Adrenal gland (tissue), 19 donors: Measurements from ENCODE around the gene C9orf40. TPM values are rescaled to one million over a fixed set of nuclear protein-coding genes. Genes with fewer than 3 reads are reported as not detected.
A peak's percentile ranks its signal among the peaks of the same experiment; 100 is the strongest.

Experiments
- DNase-seq, 7 donors: peaks; one replicate each; pipeline ENCODE4 v3.0.0-alpha.2; 2019 to 2020
- H3K27ac ChIP-seq, 5 donors: fragments of 200-600 bp; sonication (generic) in 4 of 5; 1 replicate in 3 of 5; 2 replicates in 2 of 5; pipeline versions ENCODE4 v1.5.1 to v1.8.0; 2016 to 2020; ENCODE audit warnings: mild to moderate bottlenecking in 1 of 5
- H3K27me3 ChIP-seq: fragments of 200-600 bp; 2 replicates; pipeline ENCODE4 v1.8.0; 2021
- H3K36me3 ChIP-seq, 2 donors: fragments of 200-600 bp; replicated peaks in 1 of 2; 1 replicate in 1 of 2; 2 replicates in 1 of 2; pipeline versions ENCODE4 v1.5.1 to v1.8.0; 2018 to 2022
- H3K4me1 ChIP-seq, 2 donors: fragments of 200-600 bp; replicated peaks in 1 of 2; 1 replicate in 1 of 2; 2 replicates in 1 of 2; pipeline versions ENCODE4 v1.5.1 to v1.8.0; 2018 to 2021
- H3K4me3 ChIP-seq, 4 donors: fragments of 200-600 bp; sonication (generic) in 3 of 4; one replicate each; pipeline ENCODE4 v1.5.1; 2016 to 2018
- H3K9me3 ChIP-seq, 3 donors: fragments of 200-600 bp; sonication (generic) in 1 of 3; replicated peaks in 1 of 3; 1 replicate in 2 of 3; 2 replicates in 1 of 3; pipeline versions ENCODE4 v1.5.1 to v1.8.0; 2016 to 2021
- CTCF ChIP-seq, 6 experiments: fragments of 450-650 bp in 4 of 6; fragments of 200-600 bp in 2 of 6; sonication (generic) in 1 of 6; IDR thresholded peaks; 1 replicate in 5 of 6; 2 replicates in 1 of 6; pipeline versions ENCODE4 v1.5.1 to v1.8.0; 2016 to 2021; ENCODE audit warnings: antibody characterized with exemption in 6 of 6, mild to moderate bottlenecking in 2 of 6, moderate library complexity in 1 of 6
- POLR2A ChIP-seq, 2 donors: fragments of 450-650 bp; IDR thresholded peaks; one replicate each; pipeline ENCODE4 v1.6.1; 2017; ENCODE audit warnings: antibody characterized with exemption in 2 of 2, mild to moderate bottlenecking in 2 of 2, moderate library complexity in 1 of 2
- WGBS, 4 donors: extraction: QIAGEN DNeasy Blood & Tissue Kit in 2 of 4; methylation state at CpG; one replicate each; pipeline versions ENCODE4 v1.1.5 to v1.1.7; 2013 to 2017; 5-methylcytosine and 5-hydroxymethylcytosine counted together
- intact Hi-C, 2 donors: fragments of 100-400 bp; cut with DNase I; formaldehyde crosslinking; loops; one replicate each; pipeline versions ENCODE4 v1.14.1 to v1.15.0; 2022 to 2023
- long read RNA-seq, 10 donors: library from polyadenylated mRNA in 3 of 10; unstranded in 2 of 10; stranded (forward) in 1 of 10; transcript quantifications; one replicate each; pipeline ENCODE4 v2.0.0 and lab custom pipeline, GENCODE V29; 2021 to 2026
- polyA plus RNA-seq, 3 donors: library from polyadenylated mRNA; stranded (reverse); fragments of 200-250 nt in 2 of 3; fragments of 350-450 nt in 1 of 3; fragmentation: Illumina TruSeq in 1 of 3; extraction: RNeasy Lipid Tissue Mini Kit (QIAGEN cat#74804) in 1 of 3; gene quantifications; one replicate each; pipeline ENCODE4 v1.2.3, GENCODE V29; 2013 to 2014
- total RNA-seq, 9 donors: library from RNA; depleted of rRNA in 4 of 9; stranded (reverse); fragments of >200 nt in 4 of 9; fragments of 120-200 nt in 1 of 9; fragmentation: NEBNext Ultra II Directional in 1 of 9; extraction: Animal tissue kit (Norgen Biotek cat#: 25700) in 1 of 9; gene quantifications; one replicate each; pipeline versions ENCODE4 v1.1.0 to v1.2.4, GENCODE V29; 2013 to 2023
- donor health status: healthy with polysubstance abuse.
- donor health status: Bipolar disorder and iron deficiency.
- donor health status: DM: yes; HTN: yes; CAD: no.
- donor health status: DM: no; HTN: no; CAD: no.
- donor health status: DM: no; HTN: no; CAD: no.
- donor health status: DM: yes; HTN: yes; CAD: no.

The C9orf40 gene
- total RNA-seq = 1 to 10 TPM; 1.4 to 4.6 (median 2.8) TPM
- 1 to 10 TPM; 1.4 to 2.6 (median 1.8) TPM for polyA plus RNA-seq
- long read RNA-seq, donor 1, partial matches to known transcripts = 0 of 4 reads
- long read RNA-seq, donor 1, other reads (novel, unspliced or antisense) = 0 of 4 reads
- long read RNA-seq, donor 2, partial matches to known transcripts = 0 of 2 reads
- long read RNA-seq, donor 2, other reads (novel, unspliced or antisense) = 0 of 2 reads
- long read RNA-seq, donor 3, partial matches to known transcripts = 5 of 7 reads
- long read RNA-seq, donor 3, other reads (novel, unspliced or antisense) = 0 of 7 reads
- long read RNA-seq, donor 4 = 0 reads
- long read RNA-seq, donor 5, transcript C9orf40-201 (2 exons, 2,327 nt) = major isoform, 10 of 10 reads
- long read RNA-seq, donor 5, partial matches to known transcripts = 0 of 10 reads
- long read RNA-seq, donor 5, other reads (novel, unspliced or antisense) = 0 of 10 reads
- long read RNA-seq, donor 6 = 0 reads
- long read RNA-seq, donor 7, transcript C9orf40-201 (2 exons, 2,327 nt) = major isoform, 5 of 5 reads
- long read RNA-seq, donor 7, partial matches to known transcripts = 0 of 5 reads
- long read RNA-seq, donor 7, other reads (novel, unspliced or antisense) = 0 of 5 reads
- long read RNA-seq, donor 8, partial matches to known transcripts = 0 of 3 reads
- long read RNA-seq, donor 8, other reads (novel, unspliced or antisense) = 0 of 3 reads
- long read RNA-seq, donor 9, partial matches to known transcripts = 0 of 2 reads
- long read RNA-seq, donor 9, other reads (novel, unspliced or antisense) = 0 of 2 reads
- long read RNA-seq, donor 10, partial matches to known transcripts = 0 of 3 reads
- long read RNA-seq, donor 10, other reads (novel, unspliced or antisense) = 0 of 3 reads

- TF ChIP-seq CTCF (IDR thresholded peaks at IDR 0.05) = peak; percentile 52 to 88 (median 79)
- peak in 1 of 2 donors; percentile 16 for TF ChIP-seq POLR2A (IDR thresholded peaks at IDR 0.05)
- H3K36me3 ChIP-seq = no peaks in the 10 kb centered on the region
- no peaks in the 10 kb centered on the region for H3K27me3 ChIP-seq
- intact Hi-C loops = no loop called here
- peak; percentile 89 to 95 (median 92) for DNase-seq
- 0 to 1% (median 0%) methylated on average over 11 to 125 of the region's 125 CpGs for WGBS, 4 donors
- H3K27ac ChIP-seq = peak within 1 kb of the TSS; percentile 72 to 97 (median 87)
- H3K9me3 ChIP-seq = no peaks in the 10 kb centered on the region
- H3K4me3 ChIP-seq = peak within 1 kb of the TSS; percentile 13 to 92 (median 68)
- no peaks in the 10 kb centered on the region for H3K4me1 ChIP-seq
Observed at GRCh38 chr9:74952201-74953151, at the start of gene C9orf40. Gene C9orf40, minus strand, starts transcription at chr9:74952912. Its CDS starts 301 bp downstream, at chr9:74952611.

GRCh38 chr9:75001719-75002421 is 49.2 kb upstream of the C9orf40 start:
- H3K4me3 ChIP-seq = no peak overlapping the region
- intact Hi-C loops = loop anchor here (2.0 to 5.0 kb wide), 2 partner anchors 227 to 230 kb away; no protein-coding TSS in a partner anchor
- H3K27ac ChIP-seq = no peak overlapping the region
- no peaks in the 10 kb centered on the region for H3K27me3 ChIP-seq
- no peaks in the 10 kb centered on the region for H3K36me3 ChIP-seq
- no peaks in the 10 kb centered on the region for H3K9me3 ChIP-seq
- DNase-seq = peak in 2 of 7 donors; percentile 7 to 11
- WGBS, 4 donors = 59 to 61% (median 60%) methylated on average over 4 of the region's 4 CpGs
- H3K4me1 ChIP-seq = no peaks in the 10 kb centered on the region
- TF ChIP-seq CTCF (IDR thresholded peaks at IDR 0.05) (peak; percentile 75 to 85 (median 82)), POLR2A (IDR thresholded peaks at IDR 0.05) (peak in 1 of 2 donors; percentile 11)

- no peaks in the 10 kb centered on the region for H3K36me3 ChIP-seq
- H3K4me1 ChIP-seq = no peaks in the 10 kb centered on the region
- TF ChIP-seq POLR2A (IDR thresholded peaks at IDR 0.05) (no peak), CTCF (IDR thresholded peaks at IDR 0.05) (no peak)
- 93 to 97% (median 95%) methylated on average over 2 of the region's 2 CpGs for WGBS, 4 donors
- no peak for DNase-seq
- H3K27ac ChIP-seq = no peak overlapping the region
- H3K27me3 ChIP-seq = no peaks in the 10 kb centered on the region
- H3K9me3 ChIP-seq = no peaks in the 10 kb centered on the region
- intact Hi-C loops = loop anchor here (2.0 to 5.0 kb wide), 2 partner anchors 226 to 229 kb away; no protein-coding TSS in a partner anchor
- no peak overlapping the region for H3K4me3 ChIP-seq
Observed at GRCh38 chr9:75000835-75001234, 48.1 kb upstream of the C9orf40 start.
